T-helper 2 cell (primary cell): Measurements from ENCODE around the gene CACNB2.
A peak's percentile ranks its signal among the peaks of the same experiment; 100 is the strongest.

Experiments used
- DNase-seq, 5 experiments: peaks; one replicate each; pipeline versions ENCODE4 v3.0.0 to v3.0.0-alpha.2; 2012 to 2022
- total RNA-seq, 2 donors: gene quantifications; one replicate each; lab custom pipeline; 2026; lab: John Stamatoyannopoulos, UW

CACNB2 gene
- total RNA-seq = 0.20 to 0.62 reads per million in 2 donors

DNA sequence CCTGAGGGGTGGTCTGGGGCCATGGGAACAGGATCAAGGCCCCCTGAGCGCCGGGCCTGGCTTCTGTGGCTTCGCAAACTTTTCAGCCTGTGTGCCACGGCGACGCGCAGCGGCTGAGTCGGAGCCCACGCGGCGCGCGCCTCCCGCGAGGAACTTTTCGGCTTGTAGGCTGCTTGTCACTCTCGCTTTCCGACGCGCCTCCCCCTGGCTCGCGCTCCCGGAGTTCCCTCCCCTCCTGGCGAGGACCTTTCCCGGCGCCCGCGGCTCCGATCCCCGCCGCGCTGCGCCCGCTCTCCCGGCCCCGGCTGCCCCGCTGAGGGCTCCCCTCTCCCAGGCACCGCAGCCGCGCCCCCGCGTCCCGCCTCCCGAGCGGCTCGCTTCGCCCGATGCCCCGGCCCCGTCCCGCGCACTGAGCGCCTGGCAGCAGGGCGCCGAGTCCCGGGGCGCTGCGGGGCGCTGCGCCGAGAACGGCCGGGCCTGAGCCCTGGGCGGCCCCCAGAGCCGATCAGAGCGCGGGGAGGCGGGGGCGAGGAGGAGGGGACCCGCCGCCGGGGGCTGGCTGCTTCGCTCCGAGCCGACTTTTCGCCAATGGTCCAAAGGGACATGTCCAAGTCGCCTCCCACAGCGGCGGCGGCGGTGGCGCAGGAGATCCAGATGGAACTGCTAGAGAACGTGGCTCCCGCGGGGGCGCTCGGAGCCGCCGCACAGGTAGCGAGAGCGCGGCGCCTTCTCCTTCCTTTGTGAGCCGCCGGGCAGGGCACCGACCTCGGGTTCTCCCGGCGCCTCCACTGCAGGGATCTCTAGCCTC lies at the start of gene CACNB2:
TSS of gene CACNB2 (plus strand) at position 276 of the 808 bp plus-strand sequence.
- peak in 1 of 5 experiments; percentile 15 for DNase-seq

DNA sequence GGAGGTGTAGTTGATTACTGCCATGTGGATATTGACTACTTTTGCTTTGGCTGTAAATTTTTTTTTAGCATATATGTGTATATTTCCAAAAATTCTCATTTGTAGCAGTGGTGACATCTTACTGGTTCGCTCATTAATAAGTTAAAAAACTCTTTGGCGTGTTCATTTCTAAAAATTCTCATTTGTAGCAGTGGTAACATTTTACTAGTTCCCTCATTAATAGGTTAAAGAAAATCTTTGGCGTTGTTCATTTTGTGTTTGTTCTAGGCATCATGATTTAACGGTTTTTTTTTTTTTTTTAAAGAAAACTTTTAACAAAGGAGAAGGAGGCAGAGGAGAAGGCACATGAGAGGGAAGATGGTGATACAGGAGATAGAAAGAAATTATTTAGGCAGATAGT lies 45.9 kb upstream of the CACNB2 start:
- DNase-seq = no peak

DNA sequence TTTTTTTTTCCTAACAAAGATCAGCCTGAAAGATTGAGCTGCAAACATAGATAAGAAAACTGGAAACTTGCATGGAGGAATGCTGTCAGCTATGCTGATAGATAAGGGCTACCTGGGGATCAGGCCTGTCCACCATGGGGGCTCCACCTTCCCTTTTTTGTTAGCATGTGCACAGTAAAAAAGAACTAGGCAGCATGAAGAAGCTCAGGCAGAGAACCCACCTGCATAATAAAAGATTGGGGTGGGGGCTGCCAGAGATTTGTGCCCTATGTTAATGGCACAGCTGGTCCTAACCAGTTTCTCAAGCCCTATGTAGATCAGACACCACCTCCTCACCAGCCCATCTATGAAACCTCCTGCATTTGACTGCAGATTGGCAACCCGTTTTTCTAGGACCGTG lies 45.4 kb upstream of the CACNB2 start:
- no peak for DNase-seq

DNA sequence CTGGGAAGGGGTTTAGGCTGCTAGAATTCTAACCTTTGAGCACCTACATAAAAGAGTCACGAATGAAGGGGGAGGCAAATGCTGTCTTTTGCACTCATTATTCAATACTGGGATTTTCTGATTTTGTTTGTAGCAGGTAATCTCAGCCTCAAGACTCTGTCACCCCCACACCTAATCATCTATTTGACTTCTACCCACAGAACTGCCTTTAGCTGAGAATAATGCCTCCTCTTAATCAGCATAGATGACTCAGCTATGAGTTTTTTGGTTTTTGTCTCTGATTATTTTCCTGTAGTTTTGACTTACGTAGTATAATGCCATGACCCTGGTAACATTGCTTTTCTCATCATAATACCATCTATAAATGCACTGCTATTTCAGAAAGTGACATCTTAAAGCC lies 42.7 kb upstream of the CACNB2 start:
- no peak for DNase-seq

DNA sequence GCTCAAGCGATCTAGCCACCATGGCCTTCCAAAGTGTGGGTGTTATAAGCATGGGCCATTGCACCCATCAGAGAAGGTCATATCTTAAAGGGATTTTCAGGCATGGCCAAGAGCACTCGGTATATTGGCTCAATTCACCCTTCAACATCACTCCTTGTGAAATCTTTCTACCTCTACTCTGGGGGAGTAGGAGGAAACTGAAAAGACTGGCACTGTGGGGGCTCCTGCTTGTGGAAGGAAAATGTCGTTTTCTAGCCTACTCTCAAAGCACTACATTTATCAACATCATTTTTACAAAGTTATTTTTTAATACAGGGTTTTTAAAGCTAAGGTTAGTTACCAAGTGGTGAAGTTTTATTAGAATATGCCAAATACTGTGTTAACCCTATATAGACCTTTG lies 42.0 kb upstream of the CACNB2 start:
- DNase-seq = no peak

DNA sequence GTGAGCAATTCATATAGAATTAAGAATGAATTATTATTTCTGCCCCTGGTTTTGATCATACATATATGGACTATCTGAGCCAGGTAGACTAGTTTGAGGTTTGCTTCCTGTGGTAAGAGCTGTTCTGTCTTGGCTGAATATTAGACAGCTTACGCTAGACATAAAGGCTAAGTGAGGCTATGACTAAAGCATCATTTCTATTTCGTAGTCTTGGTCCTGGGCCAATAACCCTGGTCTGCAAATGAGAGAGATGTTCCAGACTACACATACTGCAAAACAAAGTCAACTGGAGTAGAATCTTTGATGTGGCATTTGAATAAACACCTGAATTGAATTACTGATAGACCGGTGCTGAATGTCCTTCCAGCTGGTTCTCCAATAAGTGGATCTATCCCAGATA lies 40.8 kb upstream of the CACNB2 start:
- DNase-seq = no peak

DNA sequence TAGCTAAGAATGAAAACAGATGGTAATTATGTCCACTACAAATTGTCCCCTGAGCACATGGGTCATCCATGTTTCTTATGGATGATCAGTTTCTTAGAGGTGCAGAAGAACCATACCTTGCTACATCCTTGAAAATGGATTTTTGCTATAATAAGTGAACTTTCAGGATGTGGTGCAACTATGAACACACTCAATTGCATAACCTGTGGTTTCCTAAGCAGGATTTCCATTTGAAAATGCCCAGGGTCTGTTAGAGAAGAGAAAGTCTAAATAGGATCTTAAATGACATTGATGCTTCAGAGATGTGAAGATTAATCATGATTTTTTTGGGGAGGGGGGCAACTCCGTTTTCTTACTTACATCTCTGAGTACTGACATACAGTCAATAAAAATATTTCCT lies 39.6 kb upstream of the CACNB2 start:
- no peak for DNase-seq

DNA sequence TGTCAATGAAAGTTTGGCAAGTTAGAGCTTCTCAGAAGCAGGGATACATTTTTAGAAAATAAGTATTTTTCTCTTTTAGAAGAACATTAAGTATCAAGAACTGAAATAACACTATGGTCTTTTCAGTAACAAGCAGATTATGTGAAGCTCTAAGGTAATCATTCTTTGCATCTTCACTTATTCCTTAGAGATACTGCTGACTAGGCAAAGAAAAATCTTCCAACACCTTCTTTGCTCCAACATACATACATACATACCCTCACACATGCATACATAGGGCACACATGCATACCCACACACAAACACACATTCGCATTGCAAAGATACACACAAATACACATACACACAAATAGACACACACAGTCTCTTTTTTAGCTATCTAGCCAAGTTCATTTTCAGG lies 37.8 kb upstream of the CACNB2 start:
- DNase-seq = no peak

DNA sequence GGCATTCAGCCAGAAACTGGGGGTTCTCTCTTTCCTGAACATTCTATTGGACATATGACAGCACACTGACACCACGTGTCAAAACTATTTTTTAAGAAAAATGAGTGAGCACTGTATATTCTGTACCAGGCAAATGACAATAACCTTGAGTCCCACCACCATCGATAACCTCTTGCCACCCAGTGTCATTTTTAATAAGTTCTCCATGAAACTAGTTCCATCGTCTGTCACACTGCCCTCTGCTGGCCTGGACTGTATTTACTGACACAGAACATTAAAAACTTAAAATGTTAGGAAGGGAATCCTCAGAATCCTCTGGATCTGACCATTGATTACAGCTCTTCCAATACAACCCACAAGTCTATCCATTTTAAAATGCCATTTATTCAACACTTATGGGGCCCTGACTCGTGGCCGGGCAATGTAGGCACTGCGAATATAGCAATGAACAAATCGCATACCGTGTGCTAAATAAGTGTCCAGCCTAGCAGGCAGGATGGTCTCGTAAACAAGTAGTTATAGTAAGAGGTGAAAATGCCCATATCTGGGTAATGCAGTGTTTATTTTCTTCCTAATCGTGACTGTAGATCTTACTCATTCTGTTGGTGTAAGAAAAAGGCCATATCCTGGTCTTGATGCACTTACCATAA lies 35.9 kb upstream of the CACNB2 start:
- DNase-seq = peak in 3 of 5 experiments; percentile 8 to 33 (median 14)

DNA sequence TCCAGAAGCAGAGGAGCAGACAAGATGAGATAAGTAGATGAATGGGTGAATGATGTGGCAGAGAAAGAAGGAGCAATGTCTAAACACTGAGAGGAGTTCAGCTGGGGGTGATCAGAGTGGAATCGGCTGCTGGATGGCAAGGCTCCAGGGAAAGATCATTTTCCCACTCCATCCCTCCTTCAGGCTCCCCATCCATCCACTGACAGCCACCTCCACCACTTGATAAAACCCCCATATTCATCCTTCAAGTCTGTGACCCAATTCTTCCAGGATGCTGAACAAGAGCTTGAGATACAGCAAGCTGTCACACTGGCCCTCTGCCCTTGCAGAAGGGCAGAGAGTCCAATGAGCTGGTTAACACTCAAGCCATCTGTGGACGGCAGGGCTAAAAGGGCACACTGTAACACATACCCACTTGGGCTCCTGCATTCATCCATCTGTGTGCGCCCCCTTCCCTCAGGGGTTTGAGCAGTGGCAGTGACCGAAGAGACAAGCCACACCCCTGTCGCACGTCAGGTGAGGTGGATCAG lies 30.8 kb upstream of the CACNB2 start:
- no peak for DNase-seq

DNA sequence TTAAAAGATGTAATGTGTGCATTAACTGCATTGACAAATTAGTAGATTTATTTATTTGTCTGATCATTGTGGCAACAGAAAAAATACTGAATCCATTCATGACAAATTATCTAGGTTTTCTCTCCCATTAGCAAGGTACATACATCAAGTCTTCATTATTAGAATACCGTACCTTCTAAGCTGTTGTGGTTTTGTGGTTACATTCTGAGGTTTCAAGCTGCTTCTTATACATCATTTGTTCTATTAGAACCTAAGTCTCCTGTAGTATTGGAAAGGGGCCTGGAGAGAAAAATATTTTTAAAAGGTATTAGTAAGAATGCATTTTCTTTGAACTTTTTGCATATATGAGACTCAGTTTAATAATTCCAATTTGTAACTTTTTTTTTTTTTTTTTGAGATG lies 26.3 kb upstream of the CACNB2 start:
- DNase-seq = no peak

DNA sequence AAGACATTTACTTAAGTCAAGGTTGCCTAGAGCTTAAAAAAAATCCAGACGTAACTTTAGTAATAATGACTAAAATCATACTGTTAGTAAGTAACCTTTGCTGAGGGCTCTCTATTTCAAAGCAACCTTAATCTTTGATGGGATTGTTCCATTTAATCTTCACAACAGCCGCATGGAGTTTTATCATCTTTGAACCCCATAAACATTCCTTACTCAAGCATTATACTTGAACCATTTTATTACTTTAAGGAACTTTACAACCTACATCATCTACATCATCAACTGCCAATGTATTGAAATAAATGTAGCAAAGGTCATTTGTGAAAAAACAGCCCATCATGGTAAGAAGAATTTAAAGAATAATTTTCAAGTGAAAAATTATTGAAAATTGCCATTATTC lies 22.9 kb upstream of the CACNB2 start:
- no peak for DNase-seq

DNA sequence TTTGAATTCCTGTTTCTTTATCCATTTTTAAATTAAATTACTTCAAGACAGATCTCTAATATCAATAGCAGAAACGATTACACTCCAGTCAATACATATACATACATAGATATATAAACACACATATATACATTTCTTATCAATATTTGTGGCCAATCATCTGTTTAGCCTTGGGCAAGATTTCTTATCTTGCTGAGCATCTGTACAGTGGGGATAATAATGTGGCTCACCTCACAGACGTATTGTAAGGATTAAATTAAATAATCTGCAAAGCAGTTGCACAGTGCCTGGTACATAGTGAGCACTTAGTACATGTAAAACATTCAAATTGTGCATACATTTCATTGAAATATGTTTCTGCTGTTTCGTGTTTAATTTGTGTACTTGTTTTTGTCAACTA lies 17.5 kb upstream of the CACNB2 start:
- DNase-seq = no peak

DNA sequence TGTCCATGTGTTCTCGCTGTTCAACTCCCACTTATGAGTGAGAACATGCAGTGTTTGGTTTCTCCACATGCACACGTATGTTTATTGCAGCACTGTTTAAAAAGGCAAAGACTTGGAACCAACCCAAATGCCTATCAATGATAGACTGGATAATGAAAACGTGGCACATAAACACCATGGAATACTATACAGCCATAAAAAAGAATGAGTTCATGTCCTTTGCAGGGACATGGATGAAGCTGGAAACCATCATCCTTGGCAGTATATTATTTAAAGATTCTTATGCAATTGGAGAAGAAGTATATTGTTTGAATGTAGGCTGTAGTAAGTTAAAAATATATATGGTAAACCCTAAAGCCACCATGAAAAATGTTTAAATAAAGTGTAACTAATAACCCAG lies 7.2 kb upstream of the CACNB2 start:
- no peak for DNase-seq

DNA sequence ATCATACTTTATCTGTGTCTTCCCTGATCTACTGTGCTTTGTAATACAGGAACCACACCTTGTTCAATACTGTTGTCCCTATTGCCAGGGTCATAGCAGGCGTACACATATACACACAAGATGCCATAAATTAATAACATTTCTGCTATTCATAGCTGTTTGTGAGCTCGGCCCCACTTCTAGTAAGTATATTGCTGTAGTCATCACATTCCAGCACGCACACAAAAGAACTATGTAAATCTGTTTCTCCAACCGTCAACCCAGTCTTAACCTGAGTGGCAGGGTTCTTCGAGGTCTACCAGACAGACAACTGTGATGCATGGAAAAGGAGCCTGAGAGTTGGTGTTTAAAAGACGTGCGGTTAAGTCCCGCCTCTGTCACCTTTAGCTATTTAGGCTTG lies 5.7 kb upstream of the CACNB2 start:
- no peak for DNase-seq

DNA sequence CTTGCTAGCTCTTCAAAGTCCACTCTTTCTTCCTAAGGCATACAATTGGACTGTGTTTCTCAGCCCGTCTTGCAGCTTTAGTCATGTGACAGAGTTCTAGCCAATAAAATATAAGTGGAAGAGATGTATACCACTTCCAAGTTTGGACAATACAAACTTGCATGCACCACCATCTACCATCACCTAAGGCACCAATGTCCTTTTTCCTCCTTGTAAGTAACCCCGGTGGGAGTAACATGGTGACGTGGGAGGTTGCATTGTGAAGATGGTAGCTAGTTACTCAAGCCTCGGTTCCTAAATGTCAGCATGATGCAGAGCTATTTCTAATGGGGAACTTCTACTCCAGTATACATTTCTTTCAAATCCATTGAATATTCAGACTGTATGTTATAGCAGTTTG lies 5.3 kb upstream of the CACNB2 start:
- no peak for DNase-seq

DNA sequence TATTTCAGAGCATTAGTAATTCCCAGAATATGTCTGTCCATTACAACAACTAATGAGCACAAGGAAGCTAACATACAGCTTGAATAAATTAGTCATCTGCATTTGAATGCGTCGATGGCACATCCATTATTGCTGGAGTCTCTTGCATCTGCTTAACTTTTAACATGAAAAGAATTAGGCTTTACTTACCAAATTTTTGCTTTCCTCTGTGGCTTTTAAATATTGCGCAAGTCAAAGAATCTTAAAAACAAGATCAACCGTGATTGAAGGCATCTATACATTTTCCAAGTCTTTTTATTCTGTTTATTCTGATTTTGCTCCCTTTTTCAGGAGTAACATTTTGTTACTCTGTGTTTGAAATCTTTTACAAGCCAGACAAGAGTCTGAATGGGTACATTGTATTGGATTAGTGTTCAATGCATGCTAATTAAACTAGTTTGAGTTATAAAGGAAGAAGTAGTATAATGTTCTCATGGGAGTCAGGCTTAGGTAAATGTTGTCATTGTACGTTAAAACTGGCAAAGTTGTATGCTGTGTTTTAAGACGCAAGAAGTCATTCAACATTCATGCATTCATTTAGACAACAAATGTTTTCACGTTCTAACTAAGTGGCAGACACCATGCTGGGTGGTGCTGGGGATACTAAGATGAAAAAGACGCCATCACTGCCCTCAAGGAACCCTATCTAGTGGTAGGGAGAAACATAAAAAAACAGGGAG lies 4.0 kb upstream of the CACNB2 start:
- DNase-seq = no peak

DNA sequence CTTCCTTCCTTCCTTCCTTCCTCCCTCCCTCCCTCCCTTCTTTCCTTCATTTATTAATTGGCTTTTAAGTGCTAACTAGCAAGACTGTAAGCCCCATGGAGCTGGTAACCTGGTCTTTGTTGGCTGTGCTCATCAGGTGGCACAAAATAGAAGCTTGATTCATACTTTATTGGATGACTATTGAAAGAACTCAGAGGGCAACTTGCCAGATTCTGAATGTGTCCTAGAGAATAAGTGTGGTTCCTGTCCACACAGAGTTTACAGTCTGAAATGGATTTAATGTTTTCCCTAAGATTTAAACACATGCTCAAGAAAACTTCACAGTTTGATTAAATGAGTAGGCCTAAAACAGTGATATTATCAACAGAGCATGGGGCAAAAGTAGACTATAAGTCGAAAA lies 3.1 kb upstream of the CACNB2 start:
- no peak for DNase-seq

DNA sequence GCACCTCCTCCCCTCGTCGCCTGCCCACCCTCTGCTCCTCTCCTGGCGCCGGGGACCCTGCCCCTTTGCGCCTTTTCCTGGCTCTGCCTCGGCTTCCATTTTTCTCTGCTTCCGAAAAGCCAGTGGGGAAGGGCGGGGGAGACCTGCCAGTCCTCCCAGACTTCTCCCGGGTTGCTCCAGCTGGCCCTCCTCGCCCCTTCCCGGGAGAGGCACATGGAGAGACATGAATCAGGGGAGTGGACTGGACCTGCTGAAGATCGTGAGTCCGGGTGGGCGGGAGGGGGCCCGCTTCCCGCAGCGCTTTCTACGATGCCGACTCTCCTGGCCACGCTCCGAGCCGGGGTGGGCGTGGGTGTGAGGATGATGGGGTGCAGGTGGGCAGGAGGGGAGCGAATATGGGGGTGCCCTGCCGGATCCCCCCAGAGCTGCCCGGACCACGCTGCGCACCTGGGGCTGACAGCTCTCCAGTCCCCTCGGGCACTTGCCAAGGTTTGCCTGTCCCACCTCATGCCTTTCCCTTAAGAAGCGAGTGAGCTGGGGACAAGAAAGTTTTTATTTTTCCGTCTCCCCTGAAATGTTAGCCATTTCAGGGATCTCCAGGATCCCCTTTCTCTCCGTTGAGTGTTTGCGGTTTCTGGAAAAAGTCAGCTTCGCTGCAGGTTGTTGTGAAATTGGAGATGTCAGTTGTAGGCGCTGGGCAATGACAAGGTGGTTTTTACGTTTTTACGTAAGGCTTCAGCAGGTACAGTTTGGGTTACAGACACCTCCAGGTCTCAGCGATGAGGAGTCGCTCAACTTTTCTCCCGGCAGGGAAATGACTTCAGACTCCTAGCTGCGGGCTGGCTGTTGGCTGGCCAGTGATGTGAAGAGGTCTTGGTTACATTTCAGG lies 977 bp downstream of the CACNB2 start:
- no peak for DNase-seq

DNA sequence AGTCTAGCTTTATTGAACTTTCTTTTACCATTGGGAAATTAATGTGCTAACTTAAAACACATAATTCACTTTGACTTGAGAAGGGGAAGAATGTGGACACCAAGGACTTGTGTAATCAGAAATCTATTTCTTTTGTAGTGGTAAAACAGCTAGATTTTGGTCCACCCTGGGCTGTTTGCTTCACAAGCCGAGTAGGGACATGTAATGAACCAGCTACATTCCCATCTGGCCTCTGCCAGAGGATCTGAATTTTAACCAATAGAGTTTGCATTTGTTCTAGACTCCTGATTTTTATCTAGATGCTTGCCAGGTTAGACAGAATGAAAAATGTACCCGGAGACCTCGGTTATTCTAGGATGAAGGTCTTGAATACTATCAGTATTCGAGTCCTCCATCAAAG lies 1.9 kb downstream of the CACNB2 start:
- DNase-seq = no peak

DNA sequence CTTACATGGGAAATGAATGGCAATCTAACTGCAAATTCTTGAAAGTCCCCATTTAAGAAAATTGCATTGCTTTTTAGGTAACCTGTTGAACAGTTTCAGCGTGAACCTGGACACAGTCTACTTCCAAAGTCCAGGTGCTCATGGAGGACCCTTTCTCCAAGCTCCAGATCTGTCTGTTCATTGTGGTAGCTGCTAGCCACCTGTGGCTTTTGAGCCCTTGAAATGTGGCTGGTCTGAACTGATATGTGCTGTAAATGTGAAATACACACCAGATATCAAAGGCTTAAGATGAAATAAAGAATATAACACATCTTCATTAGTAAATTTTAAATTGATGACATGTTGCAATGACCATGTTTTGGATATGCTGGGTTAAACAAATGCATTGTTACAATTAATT lies 4.2 kb downstream of the CACNB2 start:
- DNase-seq = no peak

DNA sequence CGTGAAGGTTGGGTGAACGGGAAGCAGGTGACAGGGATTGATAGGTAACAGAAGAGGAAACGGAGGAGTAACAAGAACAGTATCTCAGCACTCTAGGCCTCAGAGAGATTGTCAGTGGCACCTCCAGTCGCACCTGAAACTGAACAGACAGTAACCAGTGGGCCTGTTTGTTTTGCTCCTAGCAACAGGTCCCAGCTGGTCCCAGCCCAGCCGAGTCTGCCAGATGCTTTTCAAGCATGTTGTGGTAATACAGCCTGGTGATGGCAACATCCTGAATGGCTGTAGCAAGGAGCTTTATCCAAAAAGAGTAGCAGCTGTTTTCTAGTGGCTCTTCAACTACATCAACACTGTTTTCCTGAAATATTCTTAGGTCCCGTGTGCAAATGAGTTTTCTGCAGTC lies 4.7 kb downstream of the CACNB2 start:
- no peak for DNase-seq

DNA sequence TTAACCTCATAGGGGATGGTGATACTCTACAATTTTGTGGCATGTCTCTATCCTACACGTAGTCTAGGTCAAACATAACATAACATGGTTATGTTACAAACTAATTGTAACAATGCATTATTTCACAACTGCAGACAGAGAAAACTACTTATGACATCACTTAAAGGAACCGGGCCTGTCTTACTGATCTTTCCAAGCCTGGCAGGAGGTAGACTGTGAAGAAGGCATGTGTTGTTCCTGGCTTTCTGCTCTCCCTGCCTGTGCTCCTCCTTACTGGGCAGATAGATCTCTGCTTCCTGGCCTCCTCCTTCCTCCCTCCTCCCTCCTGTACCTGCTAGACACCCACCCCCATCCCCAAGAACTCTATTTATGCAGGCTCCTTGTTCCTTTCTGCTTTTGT lies 5.4 kb downstream of the CACNB2 start:
- DNase-seq = no peak
